SK-N-SH (cell line): ENCODE measurements around the gene SAA2. TPM values are rescaled to one million over a fixed set of nuclear protein-coding genes. Genes with fewer than 3 reads are reported as not detected.

Experiments
- CTCF ChIA-PET: fragments of 300-600, 350-600 bp; formaldehyde crosslinking; extraction: SDS; loops from one replicate; lab custom pipeline; 2021; lab: Yijun Ruan, JAX
- POLR2A ChIA-PET: fragments of 350-600 bp; sonication (Branson Sonifier 250); formaldehyde crosslinking; extraction: SDS; loops from one replicate; lab custom pipeline; 2020; ENCODE audit warnings: antibody characterized with exemption, inconsistent platforms; lab: Yijun Ruan, JAX
- DNase-seq: peaks from one replicate; pipeline ENCODE4 v3.0.0; 2012
- H2AFZ ChIP-seq: fragments of 200-600 bp; sonication (generic); 2 replicates; pipeline ENCODE4 v1.8.1; 2016; ENCODE audit warnings: antibody characterized with exemption, mild to moderate bottlenecking, low read depth
- H3F3A ChIP-seq: fragments of 200-600 bp; sonication (generic); replicated peaks from 2 replicates; pipeline ENCODE3; 2016; ENCODE audit warnings: antibody characterized with exemption, mild to moderate bottlenecking; ENCODE audit not compliant: insufficient read depth
- H3K27ac ChIP-seq, 2 experiments: fragments of 200-500 bp in 1 of 2; fragments of 200-600 bp in 1 of 2; sonication (Bioruptor generic) in 1 of 2; sonication (generic), shearing (Covaris generic) in 1 of 2; 2 replicates each; pipeline versions ENCODE4 v1.5.1 to v1.6.1; 2014 to 2016; ENCODE audit warnings: low read depth in 2 of 2, inconsistent platforms in 1 of 2, low read length in 1 of 2, mild to moderate bottlenecking in 1 of 2, mixed read lengths in 1 of 2
- H3K27me3 ChIP-seq: fragments of 200-600 bp; sonication (generic), shearing (Covaris generic); 2 replicates; pipeline ENCODE4 v1.6.1; 2016; ENCODE audit warnings: mixed run types; ENCODE audit not compliant: insufficient read depth
- H3K36me3 ChIP-seq, 2 experiments: fragments of 200-500 bp in 1 of 2; fragments of 200-600 bp in 1 of 2; sonication (Bioruptor generic) in 1 of 2; sonication (generic) in 1 of 2; replicated peaks in 1 of 2; 2 replicates each; pipeline versions ENCODE3 to v1.5.1; 2014 to 2016; ENCODE audit warnings: low read length in 1 of 2, mild to moderate bottlenecking in 1 of 2; ENCODE audit not compliant: insufficient read depth in 2 of 2, control insufficient read depth in 1 of 2
- H3K4me1 ChIP-seq, 2 experiments: fragments of 200-500 bp in 1 of 2; fragments of 200-600 bp in 1 of 2; sonication (Bioruptor generic) in 1 of 2; sonication (generic), shearing (Covaris generic) in 1 of 2; 2 replicates each; pipeline versions ENCODE4 v1.5.1 to v1.6.1; 2014 to 2016; ENCODE audit warnings: low read depth in 1 of 2, low read length in 1 of 2, mixed run types in 1 of 2; ENCODE audit not compliant: insufficient read depth in 2 of 2, control insufficient read depth in 1 of 2
- H3K4me2 ChIP-seq: fragments of 200-600 bp; sonication (generic), shearing (Covaris generic); 2 replicates; pipeline ENCODE4 v1.6.1; 2017; ENCODE audit warnings: mixed run types
- H3K4me3 ChIP-seq, 2 experiments: fragments of 200-500 bp in 1 of 2; fragments of 200-600 bp in 1 of 2; sonication (Bioruptor generic) in 1 of 2; sonication (generic), shearing (Covaris generic) in 1 of 2; 2 replicates each; pipeline versions ENCODE4 v1.5.1 to v1.8.1; 2014 to 2016; ENCODE audit warnings: low read depth in 2 of 2, inconsistent platforms in 1 of 2, low read length in 1 of 2, mild to moderate bottlenecking in 1 of 2, mixed read lengths in 1 of 2, moderate library complexity in 1 of 2
- H3K79me2 ChIP-seq: fragments of 200-600 bp; sonication (generic); 2 replicates; pipeline ENCODE4 v1.8.1; 2017; ENCODE audit warnings: mild to moderate bottlenecking; ENCODE audit not compliant: insufficient read depth
- H3K9ac ChIP-seq: fragments of 200-600 bp; sonication (generic); 2 replicates; pipeline ENCODE4 v1.6.1; 2017; ENCODE audit warnings: mixed run types
- H3K9me2 ChIP-seq: fragments of 200-600 bp; sonication (generic); 2 replicates; pipeline ENCODE4 v1.6.1; 2017; ENCODE audit warnings: mixed run types
- H3K9me3 ChIP-seq: fragments of 200-600 bp; sonication (generic); 2 replicates; pipeline ENCODE4 v1.6.1; 2017; ENCODE audit warnings: mixed run types, mild to moderate bottlenecking, moderate library complexity
- H4K20me1 ChIP-seq: fragments of 200-600 bp; sonication (generic); 2 replicates; pipeline ENCODE4 v1.6.1; 2017; ENCODE audit warnings: mild to moderate bottlenecking, mixed run types; ENCODE audit not compliant: insufficient read depth
- CHD2 ChIP-seq: fragments of 150-350 bp; IDR thresholded peaks from 2 replicates; pipeline ENCODE4 v1.6.1; 2018; ENCODE audit warnings: low read length; ENCODE audit not compliant: partially characterized antibody
- CTCF ChIP-seq: fragments of 200-600 bp; sonication (generic); IDR thresholded peaks from 2 replicates; pipeline ENCODE4 v1.6.1; 2017; ENCODE audit warnings: antibody characterized with exemption, mild to moderate bottlenecking, moderate library complexity
- EP300 ChIP-seq, 2 experiments: IDR thresholded peaks; 2 replicates each; pipeline versions ENCODE4 v1.4.0 to v1.6.1; 2012; ENCODE audit warnings: borderline replicate concordance in 1 of 2, low read depth in 1 of 2, low read length in 1 of 2
- FOXJ3 ChIP-seq: sonication (generic); formaldehyde crosslinking; IDR thresholded peaks from 2 replicates; pipeline ENCODE4 v1.5.1; 2020; ENCODE audit warnings: mild to moderate bottlenecking, missing genetic modification reagents
- GABPA ChIP-seq: IDR thresholded peaks from 2 replicates; pipeline ENCODE4 v1.4.0; 2012; ENCODE audit warnings: low read depth, mild to moderate bottlenecking
- IRF3 ChIP-seq: fragments of 150-350 bp; IDR thresholded peaks from 2 replicates; pipeline ENCODE4 v1.6.1; 2016; ENCODE audit warnings: mild to moderate bottlenecking, low read depth, low read length
- MEF2A ChIP-seq: IDR thresholded peaks from 2 replicates; pipeline ENCODE4 v1.4.0; 2012; ENCODE audit warnings: low read depth, borderline replicate concordance
- NFIC ChIP-seq: IDR thresholded peaks from 2 replicates; pipeline ENCODE4 v1.4.0; 2012; ENCODE audit warnings: borderline replicate concordance
- NRF1 ChIP-seq: IDR thresholded peaks from 2 replicates; pipeline ENCODE4 v1.6.1; 2012; ENCODE audit warnings: low read depth, mild to moderate bottlenecking, low read length
- POLR2AphosphoS5 ChIP-seq: IDR thresholded peaks from 2 replicates; pipeline ENCODE4 v1.6.1; 2012; ENCODE audit warnings: low read depth, low read length
- RAD21 ChIP-seq: IDR thresholded peaks from 2 replicates; pipeline ENCODE4 v1.6.1; 2012; ENCODE audit warnings: mild to moderate bottlenecking, low read length
- RCOR1 ChIP-seq: fragments of 150-350 bp; IDR thresholded peaks from 2 replicates; pipeline ENCODE4 v1.6.1; 2017; ENCODE audit warnings: antibody characterized with exemption, low read length
- RFX5 ChIP-seq: IDR thresholded peaks from 2 replicates; pipeline ENCODE4 v1.6.1; 2012; ENCODE audit warnings: mild to moderate bottlenecking, improper control_type of control experiment, low read length
- RXRA ChIP-seq: IDR thresholded peaks from 2 replicates; pipeline ENCODE4 v1.4.0; 2012; ENCODE audit warnings: low read depth, mild to moderate bottlenecking, borderline replicate concordance
- SIN3A ChIP-seq: IDR thresholded peaks from 2 replicates; pipeline ENCODE4 v1.6.1; 2012; ENCODE audit warnings: low read depth, mild to moderate bottlenecking, low read length, moderate library complexity, borderline replicate concordance
- TCF12 ChIP-seq: IDR thresholded peaks from 2 replicates; pipeline ENCODE4 v1.4.0; 2012
- TEAD4 ChIP-seq: IDR thresholded peaks from 2 replicates; pipeline ENCODE4 v1.4.0; 2012; ENCODE audit warnings: mild to moderate bottlenecking, borderline replicate concordance; ENCODE audit not compliant: insufficient read depth
- USF1 ChIP-seq: IDR thresholded peaks from 2 replicates; pipeline ENCODE4 v1.4.0; 2012; ENCODE audit warnings: low read depth, borderline replicate concordance
- YY1 ChIP-seq: IDR thresholded peaks from 2 replicates; pipeline ENCODE4 v1.4.0; 2012; ENCODE audit warnings: low read depth, mild to moderate bottlenecking
- WGBS: methylation state at CpG from one replicate; pipeline ENCODE4 v1.1.6; 2017; ENCODE audit warnings: low lambda C conversion rate; 5-methylcytosine and 5-hydroxymethylcytosine counted together
- polyA plus RNA-seq, 3 experiments: library from polyadenylated mRNA; depleted of rRNA; stranded (reverse); fragments of >200 nt; gene quantifications; 2 replicates each; pipeline ENCODE4 v1.2.3, GENCODE V29; 2012

The SAA2 gene
- polyA plus RNA-seq, 1 of the 3 experiments (the other 2 are of a cell fraction) = not detected

- TF ChIP-seq NFIC = no peak
Measured at GRCh38 chr11:18294862-18295261, 46.4 kb upstream of the SAA2 start (continued).

- POLR2A ChIA-PET = no interaction called here
- H3K27me3 ChIP-seq = no peaks in the 10 kb centered on the region
- no peaks in the 10 kb centered on the region for H4K20me1 ChIP-seq
- H3F3A ChIP-seq = peaks cover 3% of the 10 kb centered on the region
- H3K36me3 ChIP-seq = peaks cover 74 to 76% of the 10 kb centered on the region in 2 experiments
- no peaks in the 10 kb centered on the region for H3K79me2 ChIP-seq
- WGBS = 96% methylated on average over 4 of the region's 4 CpGs
- H3K9ac ChIP-seq = no peak overlapping the region
- CTCF ChIA-PET = interaction anchor here (0.8 to 1.3 kb wide), 2 partner anchors 32 to 36 kb away, joined by 3 to 4 read pairs; no protein-coding TSS in a partner anchor
- no peaks in the 10 kb centered on the region for H3K4me1 ChIP-seq
- no peak overlapping the region for H3K27ac ChIP-seq
- TF ChIP-seq CTCF (no peak), RXRA (no peak), RAD21 (no peak), TEAD4 (no peak), IRF3 (no peak), YY1 (no peak), NFIC (no peak), TCF12 (no peak), MEF2A (no peak), USF1 (no peak), EP300 (IDR thresholded peaks at IDR 0.05; ENCODE audit: borderline replicate concordance in 1 of 2, low read depth in 1 of 2, low read length in 1 of 2) (no peak), CHD2 (no peak), SIN3A (no peak), GABPA (no peak), RCOR1 (no peak), RFX5 (no peak), NRF1 (no peak), POLR2AphosphoS5 (no peak), FOXJ3 (CRISPR knock-in tag) (no peak)
- no peak for DNase-seq
- no peak overlapping the region for H3K4me3 ChIP-seq
- H3K9me3 ChIP-seq = no peaks in the 10 kb centered on the region
- H3K4me2 ChIP-seq = no peak overlapping the region
- H3K9me2 ChIP-seq = no peaks in the 10 kb centered on the region
- no peak overlapping the region for H2AFZ ChIP-seq
Measured at GRCh38 chr11:18288911-18289310, 40.4 kb upstream of the SAA2 start.
